K562 (cell line): Measurements from ENCODE around the gene PTPRC.

Experiments
- DPF2 ChIP-seq: fragments of 450-650 bp; IDR thresholded peaks from 2 replicates; pipeline ENCODE4 v1.6.1; 2016
- ETV1 ChIP-seq: fragments of 450-650 bp; conservative IDR thresholded peaks from 2 replicates; pipeline ENCODE4 v1.6.1; 2016; ENCODE audit warnings: missing genetic modification characterization, control low read depth, low read depth, missing compliant biosample characterization
- EZH2 ChIP-seq: IDR thresholded peaks from 2 replicates; pipeline ENCODE4 v1.6.1; 2012; ENCODE audit warnings: low read depth, mild to moderate bottlenecking, inconsistent platforms, low read length, borderline replicate concordance
- PTRF ChIP-seq: fragments of 450-650 bp; IDR thresholded peaks from 2 replicates; pipeline ENCODE4 v1.6.1; 2016; ENCODE audit warnings: mild to moderate bottlenecking, missing genetic modification characterization, missing compliant biosample characterization
- SRSF1 ChIP-seq: fragments of 200-400 bp; formaldehyde crosslinking; IDR thresholded peaks from 2 replicates; pipeline ENCODE4 v1.6.1; 2017; ENCODE audit warnings: mild to moderate bottlenecking, low read depth, low read length, moderate library complexity
- TCFL5 ChIP-seq: fragments of 250-450 bp; sonication (Bioruptor Pico); conservative IDR thresholded peaks from 2 replicates; pipeline ENCODE4 v1.6.1; 2021; ENCODE audit warnings: mild to moderate bottlenecking, moderate library complexity, matching md5 sums

- no peak for TF ChIP-seq SRSF1
- no peak for TF ChIP-seq EZH2
- TF ChIP-seq PTRF (tag): no peak
- TF ChIP-seq TCFL5 (CRISPR knock-in tag): no peak
- TF ChIP-seq ETV1: no peak
- TF ChIP-seq DPF2: no peak
These were observed 126.6 kb downstream of the PTPRC start for GRCh38 chr1:198765416-198765815.
